Endometrial microvascular endothelial cells (primary cell): Measurements from ENCODE around the gene STOM. TPM values are rescaled to one million over a fixed set of nuclear protein-coding genes. Genes with fewer than 3 reads are reported as not detected.

Experiments used
- in situ Hi-C: cut with HindIII; loops from 2 replicates; pipeline ENCODE4 v1.10.0; 2017; ENCODE audit warnings: low sequenced_read_pairs, low pct_unique_long_range_greater_than_20kb; ENCODE audit errors: inconsistent ontology term
- total RNA-seq: library from RNA; depleted of rRNA; stranded (reverse); fragments of >200 nt; gene quantifications from one replicate; pipeline ENCODE4 v1.2.3, GENCODE V29; 2015; ENCODE audit errors: inconsistent ontology term

Gene STOM
- total RNA-seq, 1 donor from 2014 or later = 203 TPM

- in situ Hi-C loops = no loop called here
These were observed 43.0 kb downstream of the STOM start for GRCh38 chr9:121326901-121327613.

GRCh38 chr9:121326130-121326838 is 43.8 kb downstream of the STOM start:
- in situ Hi-C loops = no loop called here

GRCh38 chr9:121325387-121325786 is 44.7 kb downstream of the STOM start:
- in situ Hi-C loops = no loop called here

DNA sequence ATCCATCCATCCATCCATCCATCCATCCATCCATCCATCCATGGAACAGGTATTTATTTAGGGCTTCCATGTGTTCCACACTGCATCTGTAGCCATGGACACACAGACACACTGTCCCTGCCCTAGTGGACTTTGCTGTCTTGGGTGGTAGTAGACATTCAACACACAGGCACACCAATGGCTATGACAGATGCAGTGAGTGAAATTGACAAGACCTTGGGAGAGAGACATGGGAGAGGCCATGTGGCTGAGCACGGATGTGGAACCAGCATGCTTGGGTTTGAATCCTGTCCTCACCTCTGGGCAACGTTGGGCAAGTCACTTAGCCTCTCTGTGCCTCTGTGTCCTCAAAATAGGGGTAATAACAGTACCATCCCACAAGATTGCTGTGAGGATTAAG is 45.3 kb downstream of the STOM start:
- in situ Hi-C loops = no loop called here

DNA sequence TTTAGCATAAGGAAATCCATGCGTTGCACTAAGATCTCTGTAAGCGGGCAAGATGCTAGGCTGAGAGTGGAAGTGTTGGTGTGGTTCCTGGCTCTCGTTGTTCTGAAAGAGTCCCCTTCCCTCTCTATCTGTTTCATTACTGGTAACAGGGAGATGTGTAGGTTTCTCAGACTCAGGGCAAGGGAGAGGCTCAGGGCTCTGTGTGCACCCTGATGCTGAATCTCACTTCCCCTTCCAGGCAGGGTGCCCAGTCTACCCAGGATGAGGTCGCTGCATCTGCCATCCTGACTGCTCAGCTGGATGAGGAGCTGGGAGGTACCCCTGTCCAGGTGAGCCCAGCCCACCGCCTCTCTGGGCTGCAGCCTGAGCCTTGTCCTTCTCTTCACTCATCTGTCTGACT is 45.7 kb downstream of the STOM start:
- in situ Hi-C loops = no loop called here

DNA sequence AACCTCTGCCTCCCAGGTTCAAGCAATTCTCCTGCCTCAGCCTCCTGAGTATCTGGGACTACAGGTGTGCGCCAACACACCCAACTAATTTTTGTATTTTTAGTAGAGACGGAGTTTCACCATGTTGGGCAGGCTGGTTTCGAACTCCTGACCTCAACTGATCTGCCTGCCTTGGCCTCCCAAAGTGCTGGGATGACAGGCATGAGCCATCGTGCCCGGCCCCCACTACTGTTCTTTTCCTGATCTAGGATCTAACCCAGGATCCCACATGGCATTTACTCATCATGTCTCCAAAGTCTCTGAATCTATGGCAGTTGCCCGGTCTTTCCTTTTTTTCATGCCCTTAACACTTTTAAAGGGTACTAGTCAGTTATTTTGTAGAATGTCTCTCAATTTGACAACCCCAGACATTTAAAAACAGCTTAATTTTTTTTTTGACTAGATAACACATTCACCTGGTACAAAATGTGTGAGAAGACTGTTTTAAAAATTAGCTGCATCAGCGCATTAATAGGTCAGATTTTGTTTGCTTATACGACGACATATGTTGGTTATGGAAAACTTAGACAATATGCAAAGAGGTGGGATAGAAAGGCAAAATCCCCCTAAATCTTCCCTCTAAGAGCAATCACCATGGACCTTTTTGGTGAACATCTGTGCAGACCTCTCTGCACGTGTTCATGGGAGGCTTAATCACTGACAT is 46.5 kb downstream of the STOM start:
- in situ Hi-C loops = no loop called here

GRCh38 chr9:121322737-121323448 is 47.2 kb downstream of the STOM start:
- in situ Hi-C loops = no loop called here

DNA sequence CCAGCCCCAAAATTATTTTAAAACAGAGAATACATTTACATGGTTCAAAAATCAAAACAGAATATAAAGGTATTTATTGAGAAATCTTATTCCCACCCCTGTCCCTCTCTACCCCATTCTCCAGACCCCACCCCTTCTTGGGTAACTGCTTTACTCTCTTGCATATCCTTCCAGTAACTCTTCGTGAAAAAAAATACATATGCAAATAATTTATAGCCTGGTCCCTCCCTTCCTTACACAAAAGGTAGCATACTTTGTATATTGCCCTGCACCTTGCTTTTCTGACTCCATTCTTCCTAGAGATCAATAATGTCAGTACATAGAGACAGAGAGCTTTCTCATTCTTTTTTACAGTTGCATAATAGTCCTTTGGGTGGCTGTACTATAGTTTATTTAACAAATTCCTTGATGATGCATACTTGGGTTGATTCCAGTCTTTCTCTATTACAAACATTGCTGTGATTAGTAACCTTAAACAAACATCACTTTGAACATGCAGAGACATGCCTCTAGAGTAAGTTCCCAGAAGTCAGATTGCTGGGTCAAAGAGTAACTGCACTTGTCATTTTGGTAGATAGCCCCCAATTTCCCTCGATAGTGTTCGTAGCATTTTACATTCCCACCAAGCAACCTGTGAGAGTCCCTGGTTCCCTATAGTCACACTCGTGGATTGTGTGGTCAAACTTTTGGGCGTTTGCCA is 47.9 kb downstream of the STOM start:
- in situ Hi-C loops = no loop called here

DNA sequence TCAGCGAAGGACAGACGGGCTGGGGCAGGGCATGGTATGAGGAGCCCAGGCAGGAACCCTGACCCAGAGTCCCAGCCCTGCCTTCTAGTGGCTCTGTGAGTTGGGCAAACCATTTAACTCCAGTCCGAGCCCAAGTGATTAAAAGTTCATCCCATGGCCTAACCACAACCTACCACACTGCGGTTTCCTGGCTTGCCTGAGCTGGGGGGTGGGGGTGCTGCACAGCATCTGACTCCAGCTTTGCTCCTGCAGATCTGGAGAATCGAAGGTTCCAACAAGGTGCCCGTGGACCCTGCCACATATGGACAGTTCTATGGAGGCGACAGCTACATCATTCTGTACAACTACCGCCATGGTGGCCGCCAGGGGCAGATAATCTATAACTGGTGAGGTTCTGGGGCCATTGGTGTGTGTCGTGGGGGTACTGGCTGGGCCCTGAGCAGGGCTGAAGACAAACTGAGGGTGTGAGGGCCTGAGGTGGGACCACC is 49.0 kb downstream of the STOM start:
- in situ Hi-C loops = no loop called here

DNA sequence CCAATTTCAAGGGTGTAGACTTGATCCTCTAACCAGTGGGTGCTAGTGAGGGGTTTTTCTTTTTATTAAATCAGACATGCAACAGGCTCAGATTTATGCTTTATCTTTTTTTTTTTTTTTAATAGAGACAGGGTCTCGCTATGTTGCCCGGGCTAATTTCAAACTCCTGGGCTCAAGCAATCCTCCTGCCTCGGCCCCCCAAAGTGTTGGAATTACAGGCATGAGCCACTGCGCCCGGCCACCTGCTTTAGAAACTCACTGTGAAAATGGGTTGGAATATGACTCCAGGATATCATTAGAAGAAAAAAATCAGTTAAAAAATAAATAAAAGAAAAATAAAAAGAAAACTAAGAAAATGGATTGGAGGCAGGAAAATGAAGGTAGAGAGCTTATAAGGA is 50.7 kb downstream of the STOM start:
- in situ Hi-C loops = no loop called here

DNA sequence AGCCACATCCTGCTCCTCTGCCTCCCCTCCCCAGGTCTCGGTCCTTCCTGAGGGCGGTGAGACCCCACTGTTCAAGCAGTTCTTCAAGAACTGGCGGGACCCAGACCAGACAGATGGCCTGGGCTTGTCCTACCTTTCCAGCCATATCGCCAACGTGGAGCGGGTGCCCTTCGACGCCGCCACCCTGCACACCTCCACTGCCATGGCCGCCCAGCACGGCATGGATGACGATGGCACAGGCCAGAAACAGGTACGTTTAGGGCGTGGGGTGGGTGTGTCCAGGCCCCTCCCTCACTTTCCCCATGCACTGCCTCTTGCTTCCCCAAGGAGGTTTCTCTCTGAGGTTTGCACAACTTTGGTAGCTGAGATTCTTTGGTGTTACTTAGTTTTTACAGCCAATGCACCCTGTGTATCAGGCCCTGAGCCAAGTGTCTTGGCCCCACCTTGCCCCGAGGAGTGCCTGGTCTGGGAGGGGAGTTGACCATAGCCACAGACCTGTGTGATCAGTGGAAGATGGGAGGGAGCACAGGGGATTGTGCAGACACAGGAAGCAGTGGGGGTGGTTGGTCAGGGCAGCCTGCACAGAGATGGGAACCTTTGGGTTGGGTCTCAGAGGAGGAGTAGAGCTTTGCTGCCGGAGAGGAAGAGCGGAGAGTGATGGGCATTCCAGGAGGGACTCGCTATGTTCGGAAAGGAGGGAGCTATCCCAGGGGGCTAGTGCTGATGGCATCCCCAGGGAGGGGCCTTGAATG is 51.2 kb downstream of the STOM start:
- in situ Hi-C loops = no loop called here

DNA sequence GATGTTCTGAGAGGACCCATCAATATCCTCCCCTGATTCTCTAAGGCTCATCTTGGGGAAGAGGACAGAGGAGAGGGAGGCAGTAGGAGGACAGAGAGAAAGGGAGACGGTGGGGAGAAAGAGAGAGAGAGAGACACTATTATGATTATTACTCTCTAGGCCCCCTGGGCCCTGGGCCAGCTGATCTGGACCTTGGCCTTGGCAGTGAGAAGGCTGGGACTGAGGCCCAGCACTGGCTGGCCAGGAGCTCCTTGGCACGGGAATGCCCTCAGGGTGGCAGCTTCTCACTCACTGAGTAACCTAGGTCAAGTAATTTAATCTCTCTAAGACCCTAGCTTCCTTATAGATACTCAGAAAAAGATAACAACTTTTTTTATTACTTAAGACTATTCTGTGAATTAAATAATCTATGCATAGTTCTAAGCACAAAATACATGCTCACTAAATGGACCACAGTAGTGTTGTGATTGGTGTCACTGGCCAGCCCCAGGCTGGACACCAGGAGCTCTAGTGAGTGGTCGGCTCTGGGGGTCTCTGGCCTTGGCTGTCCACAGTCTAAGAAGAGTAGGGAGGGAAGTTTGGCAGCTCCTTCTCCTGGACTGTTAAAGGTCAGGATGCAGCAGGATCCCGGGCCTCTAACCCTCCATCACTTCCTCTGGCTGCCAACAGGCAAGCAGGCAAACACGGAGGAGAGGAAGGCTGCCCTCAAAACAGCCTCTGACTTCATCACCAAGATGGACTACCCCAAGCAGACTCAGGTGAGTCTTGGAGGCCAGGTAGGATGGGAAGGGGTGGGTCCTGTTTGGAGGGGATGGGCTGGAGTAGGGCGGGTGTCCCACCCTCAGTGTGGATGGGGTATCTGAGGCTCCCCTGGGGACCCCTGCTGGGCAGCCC is 52.1 kb downstream of the STOM start:
- in situ Hi-C loops = no loop called here

- in situ Hi-C loops = no loop called here
These were observed 53.1 kb downstream of the STOM start for GRCh38 chr9:121316852-121317373.

GRCh38 chr9:121316378-121316777 is 53.7 kb downstream of the STOM start:
- in situ Hi-C loops = no loop called here

- in situ Hi-C loops = no loop called here
These were observed 56.4 kb downstream of the STOM start for GRCh38 chr9:121313458-121314152.

DNA sequence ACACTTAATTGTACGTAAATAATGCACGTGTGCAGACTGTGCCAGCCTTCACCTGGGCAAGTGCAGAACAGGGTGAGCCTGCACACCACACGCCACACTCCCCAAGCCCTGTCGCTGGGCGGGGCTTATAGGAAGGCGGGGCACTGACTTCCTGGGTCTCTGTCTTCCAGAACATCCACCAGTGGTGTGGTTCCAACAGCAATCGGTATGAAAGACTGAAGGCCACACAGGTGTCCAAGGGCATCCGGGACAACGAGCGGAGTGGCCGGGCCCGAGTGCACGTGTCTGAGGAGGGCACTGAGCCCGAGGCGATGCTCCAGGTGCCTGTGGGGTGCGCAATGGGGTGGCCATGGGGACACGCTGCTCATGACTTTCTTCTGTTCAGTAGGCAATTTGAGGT is 57.9 kb downstream of the STOM start:
- in situ Hi-C loops = no loop called here
